Pancreas (tissue), 10 donors: ENCODE data around the gene TCERG1L. TPM values are rescaled to one million over a fixed set of nuclear protein-coding genes. Genes with fewer than 3 reads are reported as not detected.

Experiments used
- ATAC-seq, 4 donors: fragments of 200-7000 bp; cut with Tn5 transposase; one replicate each; pipeline versions ENCODE4 v1.8.0 to v1.9.1; 2020; ENCODE audit warnings: mild to moderate bottlenecking in 4 of 4, moderate library complexity in 4 of 4
- DNase-seq, 6 donors: peaks; one replicate each; pipeline ENCODE4 v3.0.0-alpha.2; 2020
- FAIRE-seq: peaks from 2 replicates; lab custom pipeline; 2012; peaks lifted over from hg19 to GRCh38; lab: Jason Lieb, UNC
- H3K27ac ChIP-seq, 4 donors: fragments of 200-600 bp; sonication (generic); 1 replicate in 3 of 4; 2 replicates in 1 of 4; pipeline versions ENCODE4 v1.5.0 to v1.8.0; 2020
- H3K27me3 ChIP-seq, 4 donors: fragments of 200-600 bp; one replicate each; pipeline ENCODE4 v1.8.0; 2021
- H3K36me3 ChIP-seq, 3 donors: fragments of 200-600 bp; sonication (generic) in 1 of 3; one replicate each; pipeline versions ENCODE4 v1.5.0 to v1.8.0; 2020 to 2021
- H3K4me1 ChIP-seq, 3 donors: fragments of 200-600 bp; one replicate each; pipeline ENCODE4 v1.8.0; 2021
- H3K4me3 ChIP-seq, 4 donors: fragments of 200-600 bp; sonication (generic) in 2 of 4; one replicate each; pipeline versions ENCODE4 v1.5.0 to v1.8.0; 2020 to 2021
- H3K9me3 ChIP-seq, 4 donors: fragments of 200-600 bp; one replicate each; pipeline ENCODE4 v1.8.0; 2021
- WGBS, 2 donors: extraction: QIAGEN DNeasy Blood & Tissue Kit; methylation state at CpG; one replicate each; pipeline ENCODE4 v1.1.7; 2013; 5-methylcytosine and 5-hydroxymethylcytosine counted together
- intact Hi-C, 3 donors: fragments of 100-400 bp; cut with DNase I; formaldehyde crosslinking; loops; one replicate each; pipeline versions ENCODE4 v1.11.1 to v1.14.2; 2022
- polyA plus RNA-seq, 2 donors: library from polyadenylated mRNA; stranded (reverse); fragments of 200-250 nt; gene quantifications; one replicate each; pipeline ENCODE4 v1.2.3, GENCODE V29; 2013
- total RNA-seq, 6 donors: library from RNA; stranded (reverse); fragmentation: NEBNext Ultra II Directional in 4 of 6; extraction: Animal tissue kit (Norgen Biotek cat#: 25700) in 4 of 6; gene quantifications; one replicate each; pipeline versions ENCODE4 v1.2.1 to v1.2.4, GENCODE V29; 2021 to 2023
- TF ChIP-seq, protein P1 (sequence below), 4 donors: fragments of 200-600 bp; sonication (generic) in 3 of 4; IDR thresholded peaks; one replicate each; pipeline versions ENCODE4 v1.5.0 to v1.8.0; 2021; ENCODE audit warnings: antibody characterized with exemption in 4 of 4
- donor health status: healthy with polysubstance abuse.
- donor health status: DM: no; HTN: no; CAD: no; lungs with moderate emphysema.
- donor health status: DM: no; HTN: no; CAD: no.
- donor health status: control.
- donor health status: control.
- donor health status: Bipolar disorder and iron deficiency.
- donor health status: DM: yes; HTN: yes; CAD: no.
- donor health status: DM: no; HTN: no; CAD: no.
- donor health status: DM: no; HTN: no; CAD: no.
- donor health status: DM: yes; HTN: yes; CAD: no.

The TCERG1L gene
- total and polyA plus RNA-seq, 8 donors = 0.09 to 1.9 (median 0.40) TPM

DNA sequence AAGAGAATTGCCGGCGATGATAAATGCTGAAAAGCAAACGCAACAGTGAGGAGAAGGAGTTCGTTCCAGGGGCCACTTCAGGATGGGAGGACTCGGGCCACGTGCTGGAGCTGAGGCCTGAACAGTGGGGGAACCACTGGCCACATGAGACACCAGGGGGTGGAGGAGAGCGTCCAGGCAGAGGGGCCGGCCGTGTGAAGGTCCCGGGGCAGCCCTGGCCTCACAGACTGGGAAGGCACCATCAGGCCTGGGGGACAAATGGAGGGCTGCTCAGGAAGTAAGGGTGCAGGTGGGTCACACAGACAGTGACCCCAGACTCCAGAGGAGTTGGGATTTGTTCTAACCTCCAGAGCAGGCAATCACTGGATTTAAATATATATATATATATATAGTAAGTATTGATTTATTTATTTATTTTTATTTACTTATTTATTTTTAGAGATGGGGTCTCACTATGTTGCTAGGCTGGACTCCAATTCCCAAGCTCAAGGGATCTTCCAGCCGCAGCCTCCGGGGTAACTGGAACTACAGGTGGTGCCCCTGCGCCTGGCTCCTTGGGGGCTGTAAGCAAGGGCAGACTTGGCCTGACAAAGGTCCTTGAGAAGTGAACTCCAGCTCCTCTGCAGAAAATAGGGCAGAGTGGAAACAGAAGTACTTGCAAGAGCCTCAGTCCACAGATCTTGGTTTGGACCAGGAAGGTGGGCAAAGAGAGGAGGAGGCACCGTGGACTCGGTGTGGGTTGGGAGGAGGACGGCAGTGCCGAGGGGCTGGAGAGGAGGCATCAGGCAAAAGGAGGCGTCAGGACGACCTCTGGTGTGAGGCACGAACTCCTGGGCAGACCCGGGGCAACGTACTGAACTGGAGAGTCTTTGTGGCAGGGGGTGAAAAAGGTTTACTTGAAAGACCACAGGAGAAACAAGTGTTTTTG lies 57.3 kb downstream of the TCERG1L start:
- intact Hi-C loops = no loop called here
- H3K27ac ChIP-seq = no peak overlapping the region
- no peaks in the 10 kb centered on the region for H3K36me3 ChIP-seq
- H3K9me3 ChIP-seq = no peaks in the 10 kb centered on the region
- H3K4me3 ChIP-seq = no peak overlapping the region
- H3K27me3 ChIP-seq = no peaks in the 10 kb centered on the region
- DNase-seq = no peak
- WGBS, 2 donors = 71 to 75% methylated on average over 22 of the region's 22 CpGs
- FAIRE-seq = no peak
- TF ChIP-seq, protein P1, sequence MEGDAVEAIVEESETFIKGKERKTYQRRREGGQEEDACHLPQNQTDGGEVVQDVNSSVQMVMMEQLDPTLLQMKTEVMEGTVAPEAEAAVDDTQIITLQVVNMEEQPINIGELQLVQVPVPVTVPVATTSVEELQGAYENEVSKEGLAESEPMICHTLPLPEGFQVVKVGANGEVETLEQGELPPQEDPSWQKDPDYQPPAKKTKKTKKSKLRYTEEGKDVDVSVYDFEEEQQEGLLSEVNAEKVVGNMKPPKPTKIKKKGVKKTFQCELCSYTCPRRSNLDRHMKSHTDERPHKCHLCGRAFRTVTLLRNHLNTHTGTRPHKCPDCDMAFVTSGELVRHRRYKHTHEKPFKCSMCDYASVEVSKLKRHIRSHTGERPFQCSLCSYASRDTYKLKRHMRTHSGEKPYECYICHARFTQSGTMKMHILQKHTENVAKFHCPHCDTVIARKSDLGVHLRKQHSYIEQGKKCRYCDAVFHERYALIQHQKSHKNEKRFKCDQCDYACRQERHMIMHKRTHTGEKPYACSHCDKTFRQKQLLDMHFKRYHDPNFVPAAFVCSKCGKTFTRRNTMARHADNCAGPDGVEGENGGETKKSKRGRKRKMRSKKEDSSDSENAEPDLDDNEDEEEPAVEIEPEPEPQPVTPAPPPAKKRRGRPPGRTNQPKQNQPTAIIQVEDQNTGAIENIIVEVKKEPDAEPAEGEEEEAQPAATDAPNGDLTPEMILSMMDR (IDR thresholded peaks at IDR 0.05) = no peak
- no peaks in the 10 kb centered on the region for H3K4me1 ChIP-seq
- no peak for ATAC-seq

DNA sequence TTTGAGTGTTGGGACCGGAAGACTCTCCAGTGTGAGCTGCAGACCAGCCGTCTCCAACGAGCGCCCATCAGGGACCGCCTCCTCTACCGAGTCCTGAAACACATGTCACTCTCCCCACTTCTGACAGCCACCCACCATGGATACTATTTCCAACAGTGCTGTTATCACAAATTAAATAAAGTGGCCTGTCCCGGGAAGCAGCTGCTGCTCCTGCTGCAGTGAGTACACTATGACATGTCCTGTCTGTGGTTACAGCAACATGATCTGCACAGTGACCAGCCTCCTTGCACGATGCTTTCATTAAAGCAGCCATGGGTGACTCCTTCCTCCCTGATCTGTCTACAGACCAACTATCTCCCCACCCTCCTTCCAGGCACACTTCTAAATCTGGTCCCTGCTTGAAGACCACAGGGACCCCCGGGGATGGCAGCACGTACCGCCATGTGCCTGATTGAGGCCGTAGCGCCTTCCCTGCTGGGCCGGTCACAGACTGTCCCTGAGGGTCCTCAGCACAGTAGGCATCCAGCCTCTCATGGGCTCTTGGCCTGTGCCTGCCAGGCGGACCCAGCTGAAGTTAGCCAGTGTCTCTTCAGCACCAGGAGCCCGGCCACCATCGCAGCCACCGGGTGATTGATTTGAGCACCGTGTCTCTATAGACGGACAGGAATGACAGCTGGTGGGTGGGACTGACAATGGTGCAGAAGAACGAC lies 58.8 kb downstream of the TCERG1L start:
- no peaks in the 10 kb centered on the region for H3K4me1 ChIP-seq
- DNase-seq (no peak), ATAC-seq (no peak), FAIRE-seq (no peak)
- H3K27me3 ChIP-seq = no peaks in the 10 kb centered on the region
- intact Hi-C loops = no loop called here
- no peak overlapping the region for H3K4me3 ChIP-seq
- no peaks in the 10 kb centered on the region for H3K36me3 ChIP-seq
- TF ChIP-seq, protein P1 (IDR thresholded peaks at IDR 0.05) = no peak
- H3K9me3 ChIP-seq = no peaks in the 10 kb centered on the region
- H3K27ac ChIP-seq = no peak overlapping the region
- WGBS, 2 donors = 66 to 69% methylated on average over 21 of the region's 21 CpGs

DNA sequence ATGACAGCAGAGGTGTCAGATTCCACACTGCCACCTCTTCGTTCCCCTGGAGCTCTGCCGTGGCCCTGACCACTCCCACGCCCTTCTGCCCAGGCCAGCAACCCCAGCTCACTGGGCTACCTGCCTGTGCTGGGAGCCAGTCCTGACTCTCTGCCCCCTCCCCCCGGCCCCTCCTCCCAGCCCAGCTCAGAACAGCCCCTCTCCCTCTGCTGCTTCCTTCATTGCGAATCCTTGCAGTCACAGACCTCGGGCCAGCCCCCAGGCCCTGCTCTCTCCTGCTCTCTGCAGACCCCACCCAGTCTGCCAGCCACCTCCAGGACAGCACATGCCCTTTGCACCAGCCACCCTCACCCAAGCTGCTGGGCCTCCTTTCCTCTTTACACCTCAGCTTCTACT lies 60.4 kb downstream of the TCERG1L start:
- FAIRE-seq = no peak
- TF ChIP-seq, protein P1 (IDR thresholded peaks at IDR 0.05) = no peak
- DNase-seq = no peak
- Histone ChIP-seq H3K27me3 (no peaks in the 10 kb centered on the region), H3K4me1 (no peaks in the 10 kb centered on the region), H3K27ac (no peak overlapping the region), H3K9me3 (no peaks in the 10 kb centered on the region), H3K36me3 (no peaks in the 10 kb centered on the region), H3K4me3 (no peak overlapping the region)
- intact Hi-C loops = no loop called here
- ATAC-seq = peak in 1 of 4 donors; percentile 22
- 15 to 31% methylated on average over 5 to 6 of the region's 6 CpGs for WGBS, 2 donors

DNA sequence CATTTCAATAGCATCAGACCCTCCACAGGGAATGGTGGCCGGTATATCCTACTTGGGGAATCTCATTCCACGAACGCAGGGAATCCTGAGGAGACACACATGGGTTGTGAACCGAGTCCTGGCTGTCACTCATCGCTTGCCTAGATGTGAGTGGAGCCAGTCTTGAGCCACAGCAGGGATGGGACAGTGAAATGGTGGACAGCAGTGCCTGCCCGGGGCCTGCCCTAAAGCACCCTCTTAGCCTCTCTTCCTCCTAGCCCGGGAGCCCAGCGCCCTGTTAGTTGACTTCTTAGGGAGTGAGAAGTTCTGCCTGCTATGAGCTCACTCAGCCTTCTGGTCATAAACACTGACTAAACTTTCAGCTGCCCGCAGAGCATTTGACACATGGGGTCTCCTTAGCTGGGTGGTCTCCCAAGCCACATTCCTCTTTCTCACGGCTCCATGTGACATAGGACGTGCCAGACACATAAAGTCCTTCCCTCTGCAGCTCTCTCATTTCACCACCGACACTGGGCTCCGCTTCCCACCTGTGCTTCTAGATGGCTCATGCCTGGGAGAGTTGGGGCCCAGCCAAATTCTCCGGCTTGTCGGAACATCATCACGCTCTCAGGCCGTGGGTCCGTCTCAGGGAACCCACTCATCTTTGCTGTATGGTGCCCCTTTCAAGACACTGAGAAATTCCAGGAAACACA lies 60.9 kb downstream of the TCERG1L start:
- intact Hi-C loops = no loop called here
- H3K27me3 ChIP-seq = peaks cover 0 to 2% (median 0%) of the 10 kb centered on the region in 4 donors
- DNase-seq (no peak), ATAC-seq (peak in 2 of 4 donors; percentile 12 to 26), FAIRE-seq (no peak)
- H3K36me3 ChIP-seq = no peaks in the 10 kb centered on the region
- no peaks in the 10 kb centered on the region for H3K9me3 ChIP-seq
- no peaks in the 10 kb centered on the region for H3K4me1 ChIP-seq
- TF ChIP-seq, protein P1 (IDR thresholded peaks at IDR 0.05) = no peak
- H3K27ac ChIP-seq = no peak overlapping the region
- 37 to 47% methylated on average over 18 of the region's 18 CpGs for WGBS, 2 donors
- no peak overlapping the region for H3K4me3 ChIP-seq
